Hepatocyte (in vitro differentiated cells): ENCODE results near the gene HOXB1. TPM values are rescaled to one million over a fixed set of nuclear protein-coding genes. Genes with fewer than 3 reads are reported as not detected.

Experiments
- DNase-seq: peaks from one replicate; pipeline ENCODE4 v3.0.0-alpha.2; 2016; ENCODE audit warnings: low spot score
- H2AFZ ChIP-seq: fragments of 200-600 bp; sonication (generic); 2 replicates; pipeline ENCODE4 v1.6.0; 2016; ENCODE audit warnings: antibody characterized with exemption, mild to moderate bottlenecking
- H3K27ac ChIP-seq: fragments of 200-600 bp; sonication (generic); 2 replicates; pipeline ENCODE4 v1.5.1; 2016; ENCODE audit warnings: mild to moderate bottlenecking
- H3K27me3 ChIP-seq: fragments of 200-600 bp; sonication (generic); 2 replicates; pipeline ENCODE4 v1.6.1; 2016
- H3K36me3 ChIP-seq: fragments of 200-600 bp; sonication (generic); replicated peaks from 2 replicates; pipeline ENCODE4 v1.5.1; 2016; ENCODE audit warnings: low read depth; ENCODE audit not compliant: insufficient read depth
- H3K4me1 ChIP-seq: fragments of 200-600 bp; sonication (generic); 2 replicates; pipeline ENCODE4 v1.5.1; 2016; ENCODE audit warnings: mild to moderate bottlenecking, moderate library complexity; ENCODE audit not compliant: insufficient read depth
- H3K4me2 ChIP-seq: fragments of 200-600 bp; sonication (generic); 2 replicates; pipeline ENCODE4 v1.6.0; 2016
- H3K4me3 ChIP-seq: fragments of 200-600 bp; sonication (generic); 2 replicates; pipeline ENCODE4 v1.5.1; 2016; ENCODE audit warnings: mild to moderate bottlenecking
- H3K79me2 ChIP-seq: fragments of 200-600 bp; sonication (generic); 2 replicates; pipeline ENCODE4 v1.6.0; 2017; ENCODE audit warnings: mild to moderate bottlenecking
- H3K9me2 ChIP-seq: fragments of 200-600 bp; sonication (generic); replicated peaks from 2 replicates; pipeline ENCODE4 v1.6.0; 2017; ENCODE audit warnings: mild to moderate bottlenecking; ENCODE audit not compliant: insufficient read depth
- H3K9me3 ChIP-seq: fragments of 200-600 bp; sonication (generic); 2 replicates; pipeline ENCODE4 v1.5.1; 2016; ENCODE audit warnings: low read depth, mild to moderate bottlenecking
- H4K20me1 ChIP-seq: fragments of 200-600 bp; sonication (generic); 2 replicates; pipeline ENCODE4 v1.6.0; 2016; ENCODE audit warnings: mild to moderate bottlenecking; ENCODE audit not compliant: insufficient read depth, poor library complexity, severe bottlenecking
- EZH2 ChIP-seq: fragments of 200-600 bp; sonication (generic); IDR thresholded peaks from 2 replicates; pipeline ENCODE4 v1.6.1; 2016; ENCODE audit warnings: antibody characterized with exemption, mild to moderate bottlenecking, borderline replicate concordance
- EZH2phosphoT487 ChIP-seq: fragments of 200-600 bp; sonication (generic); IDR thresholded peaks from one replicate; pipeline ENCODE4 v1.6.1; 2018; ENCODE audit warnings: antibody characterized with exemption, mild to moderate bottlenecking, low read depth, moderate library complexity; ENCODE audit not compliant: unreplicated experiment, severe bottlenecking
- WGBS: methylation state at CpG from one replicate; pipeline ENCODE4 v1.1.6; 2016; ENCODE audit warnings: low lambda C conversion rate; ENCODE audit errors: missing lambda C conversion rate; 5-methylcytosine and 5-hydroxymethylcytosine counted together
- polyA plus RNA-seq: library from polyadenylated mRNA; unstranded; fragments of >200 nt; fragmentation: Nextera tagmentation; extraction: Ambion mirVana; gene quantifications from 2 replicates; pipeline ENCODE4 v1.2.1, GENCODE V29; 2016
- total RNA-seq: library from RNA; depleted of rRNA; stranded (reverse); fragments of >200 nt; gene quantifications from 2 replicates; pipeline ENCODE4 v1.2.3, GENCODE V29; 2014
- TF ChIP-seq, protein P1 (sequence below): fragments of 200-600 bp; sonication (generic); IDR thresholded peaks from 2 replicates; pipeline ENCODE4 v1.5.1; 2016; ENCODE audit warnings: antibody characterized with exemption, mild to moderate bottlenecking; ENCODE audit not compliant: poor library complexity

The HOXB1 gene
- total and polyA plus RNA-seq, 2 experiments from 2014 or later = not detected

DNA sequence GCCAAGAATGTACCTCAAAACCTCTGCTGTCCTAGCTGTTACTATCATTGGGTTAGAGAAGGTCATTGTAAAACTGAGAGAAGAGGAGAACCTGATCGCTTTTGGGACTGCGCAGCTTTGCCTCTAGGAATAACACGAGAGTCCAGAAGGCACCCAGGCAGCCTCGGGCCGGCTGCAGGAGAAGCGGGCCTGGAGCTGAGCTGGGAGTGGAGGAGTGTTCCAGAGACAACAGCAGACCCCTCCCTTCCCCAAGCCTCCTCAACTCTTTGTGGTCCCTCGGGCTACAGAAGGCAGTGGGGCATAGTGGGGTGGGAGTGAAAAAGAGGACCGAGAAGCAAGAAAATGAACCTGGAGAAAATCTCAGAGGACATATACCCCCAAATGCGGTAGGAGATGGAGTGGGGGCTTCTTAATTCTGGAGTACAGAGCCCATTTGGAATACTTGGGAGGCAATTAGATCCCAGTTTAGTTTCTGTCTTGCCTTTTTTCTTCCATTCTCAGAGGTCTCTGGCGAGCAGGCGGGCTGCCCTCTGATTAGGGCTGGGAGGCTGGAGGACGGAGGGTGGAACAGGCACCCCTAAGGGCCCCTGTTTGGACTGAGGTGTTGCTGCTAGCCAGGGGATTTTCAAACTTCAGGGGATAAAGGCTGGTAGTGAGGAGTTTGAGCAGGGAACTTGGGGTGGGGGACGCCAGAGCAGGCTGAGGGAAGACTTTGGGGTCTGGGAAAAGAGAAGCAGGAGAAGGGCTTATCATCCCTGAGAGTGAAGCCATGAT is 27.4 kb upstream of the HOXB1 start:
- Histone ChIP-seq H3K9me2 (no peaks in the 10 kb centered on the region), H3K27me3 (peaks cover 90% of the 10 kb centered on the region), H3K4me1 (peaks cover 60% of the 10 kb centered on the region), H3K9me3 (no peaks in the 10 kb centered on the region), H3K4me2 (no peak overlapping the region), H3K36me3 (no peaks in the 10 kb centered on the region), H3K79me2 (peaks cover 35% of the 10 kb centered on the region), H3K4me3 (no peak overlapping the region), H4K20me1 (no peaks in the 10 kb centered on the region), H3K27ac (no peak overlapping the region), H2AFZ (no peak overlapping the region)
- no peak for DNase-seq
- TF ChIP-seq, protein P1, sequence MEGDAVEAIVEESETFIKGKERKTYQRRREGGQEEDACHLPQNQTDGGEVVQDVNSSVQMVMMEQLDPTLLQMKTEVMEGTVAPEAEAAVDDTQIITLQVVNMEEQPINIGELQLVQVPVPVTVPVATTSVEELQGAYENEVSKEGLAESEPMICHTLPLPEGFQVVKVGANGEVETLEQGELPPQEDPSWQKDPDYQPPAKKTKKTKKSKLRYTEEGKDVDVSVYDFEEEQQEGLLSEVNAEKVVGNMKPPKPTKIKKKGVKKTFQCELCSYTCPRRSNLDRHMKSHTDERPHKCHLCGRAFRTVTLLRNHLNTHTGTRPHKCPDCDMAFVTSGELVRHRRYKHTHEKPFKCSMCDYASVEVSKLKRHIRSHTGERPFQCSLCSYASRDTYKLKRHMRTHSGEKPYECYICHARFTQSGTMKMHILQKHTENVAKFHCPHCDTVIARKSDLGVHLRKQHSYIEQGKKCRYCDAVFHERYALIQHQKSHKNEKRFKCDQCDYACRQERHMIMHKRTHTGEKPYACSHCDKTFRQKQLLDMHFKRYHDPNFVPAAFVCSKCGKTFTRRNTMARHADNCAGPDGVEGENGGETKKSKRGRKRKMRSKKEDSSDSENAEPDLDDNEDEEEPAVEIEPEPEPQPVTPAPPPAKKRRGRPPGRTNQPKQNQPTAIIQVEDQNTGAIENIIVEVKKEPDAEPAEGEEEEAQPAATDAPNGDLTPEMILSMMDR = no peak
- TF ChIP-seq EZH2 (no peak), EZH2phosphoT487 (no peak)
- 47% methylated on average over 13 of the region's 13 CpGs for WGBS

DNA sequence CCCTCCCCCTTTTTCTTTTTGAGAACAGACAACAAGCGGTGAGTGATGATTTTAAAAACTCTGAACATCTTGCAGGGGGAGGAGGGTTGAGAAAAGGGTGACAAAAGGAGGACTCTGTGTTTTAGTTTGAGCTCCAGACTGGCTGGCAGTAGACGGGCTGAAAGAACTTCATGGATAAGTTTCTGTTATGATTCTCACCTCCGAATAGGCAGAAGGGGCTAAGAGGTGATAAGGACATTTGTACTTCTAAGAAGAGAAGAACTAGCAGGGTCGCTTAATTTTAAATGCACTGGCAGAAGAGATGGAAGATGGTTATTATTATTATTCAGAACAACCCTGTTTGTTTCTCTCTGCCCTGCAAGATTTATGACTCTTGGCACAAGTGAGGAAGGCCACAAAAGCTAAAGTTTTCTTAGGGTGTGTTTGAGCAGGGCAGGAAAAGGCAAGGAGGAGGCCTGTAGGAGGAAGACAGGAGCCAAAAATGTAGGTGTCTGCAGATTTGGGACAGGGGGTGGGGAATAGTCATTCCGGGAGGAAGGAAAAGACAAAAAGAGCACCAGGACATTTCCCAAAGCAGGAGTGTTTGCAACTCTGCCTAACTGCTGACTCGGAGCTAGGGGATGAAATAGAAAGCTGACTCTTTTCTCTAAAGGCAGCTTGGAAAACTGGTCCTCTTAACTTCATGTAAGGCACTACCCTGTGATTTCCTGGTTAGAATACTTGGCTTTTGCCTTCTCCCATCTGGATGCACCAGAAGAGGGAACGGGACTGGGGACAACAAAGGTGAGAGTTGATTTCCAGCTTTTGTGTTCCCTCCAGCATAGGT is 26.0 kb upstream of the HOXB1 start:
- TF ChIP-seq, protein P1 = no peak
- no peak for TF ChIP-seq EZH2
- no peak for TF ChIP-seq EZH2phosphoT487
- WGBS = 34% methylated on average over 7 of the region's 7 CpGs
- peaks cover 27% of the 10 kb centered on the region for H3K79me2 ChIP-seq
- no peak for DNase-seq
- H3K27me3 ChIP-seq = peaks cover 88% of the 10 kb centered on the region
- H3K4me2 ChIP-seq = peak overlapping the region; percentile 92
- no peaks in the 10 kb centered on the region for H3K9me3 ChIP-seq
- H4K20me1 ChIP-seq = no peaks in the 10 kb centered on the region
- H3K9me2 ChIP-seq = no peaks in the 10 kb centered on the region
- peaks cover 54% of the 10 kb centered on the region for H3K4me1 ChIP-seq
- H3K4me3 ChIP-seq = no peak overlapping the region
- H3K36me3 ChIP-seq = no peaks in the 10 kb centered on the region
- H2AFZ ChIP-seq = no peak overlapping the region
- H3K27ac ChIP-seq = peak overlapping the region; percentile 21

DNA sequence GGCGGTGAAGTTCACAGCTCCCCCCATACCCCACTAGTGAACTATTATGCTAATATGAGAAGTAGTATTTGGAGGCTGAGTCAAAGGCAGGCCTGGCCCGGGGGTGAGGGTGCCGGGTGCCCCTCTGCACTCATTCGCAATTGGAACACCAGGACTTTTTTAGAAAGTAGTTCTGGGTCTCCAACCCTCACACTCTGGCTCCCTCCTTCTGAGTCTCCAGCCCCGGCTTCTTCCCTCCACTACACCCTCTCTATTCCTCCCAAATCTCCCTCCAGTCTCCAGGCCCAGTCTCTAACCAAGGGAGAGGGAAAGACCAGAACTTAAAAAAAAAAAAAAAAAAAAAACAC is 25.4 kb upstream of the HOXB1 start:
- H3K79me2 ChIP-seq = peaks cover 23% of the 10 kb centered on the region
- no peak overlapping the region for H3K4me3 ChIP-seq
- no peak overlapping the region for H2AFZ ChIP-seq
- DNase-seq = no peak
- TF ChIP-seq EZH2phosphoT487 (no peak), EZH2 (no peak)
- TF ChIP-seq, protein P1 = no peak
- H3K4me2 ChIP-seq = peak overlapping the region; percentile 92
- no peaks in the 10 kb centered on the region for H3K9me3 ChIP-seq
- no peaks in the 10 kb centered on the region for H4K20me1 ChIP-seq
- H3K9me2 ChIP-seq = no peaks in the 10 kb centered on the region
- peak overlapping the region; percentile 21 for H3K27ac ChIP-seq
- H3K27me3 ChIP-seq = peaks cover 88% of the 10 kb centered on the region
- no peaks in the 10 kb centered on the region for H3K36me3 ChIP-seq
- peaks cover 54% of the 10 kb centered on the region for H3K4me1 ChIP-seq
- 35% methylated on average over 5 of the region's 5 CpGs for WGBS
